ENCODE results near the gene ANO1.
"Not testable (repeated sequence)": the region's sequence is repeated elsewhere in the genome, so short reads cannot be mapped to it uniquely, and the experiment has no call there.

Gene ANO1

GRCh38 chr11:70078095-70078780, at the start of gene ANO1:
Gene ANO1, plus strand, starts transcription at chr11:70078317. Its CDS starts 290 bp downstream, at chr11:70078607.
- DNase-seq (ENCODE audit: low spot score) = no peak

- DNase-seq (ENCODE audit: low spot score) = no peak
These were observed 48.8 kb upstream of the ANO1 start for GRCh38 chr11:70029115-70029860.

- DNase-seq (ENCODE audit: low spot score) = no peak
These were observed 48.2 kb upstream of the ANO1 start for GRCh38 chr11:70029861-70030380.

GRCh38 chr11:70030412-70030811, 47.7 kb upstream of the ANO1 start:
- no peak for DNase-seq (ENCODE audit: low spot score)

- DNase-seq (ENCODE audit: low spot score) = no peak
These were observed 46.3 kb upstream of the ANO1 start for GRCh38 chr11:70031631-70032469.

- no peak for DNase-seq (ENCODE audit: low spot score)
These were observed 45.7 kb upstream of the ANO1 start for GRCh38 chr11:70032470-70032795.

- no peak for DNase-seq (ENCODE audit: low spot score)
These were observed 45.0 kb upstream of the ANO1 start for GRCh38 chr11:70032943-70033710.

GRCh38 chr11:70033711-70034070, 44.4 kb upstream of the ANO1 start:
- no peak for DNase-seq (ENCODE audit: low spot score)

- no peak for DNase-seq (ENCODE audit: low spot score)
These were observed 43.3 kb upstream of the ANO1 start for GRCh38 chr11:70034740-70035365.

GRCh38 chr11:70035665-70036064, 42.5 kb upstream of the ANO1 start:
- not testable (repeated sequence) for DNase-seq (ENCODE audit: low spot score)

GRCh38 chr11:70036971-70037882, 40.9 kb upstream of the ANO1 start:
- DNase-seq (ENCODE audit: low spot score) = no peak

- DNase-seq (ENCODE audit: low spot score) = no peak
These were observed 39.9 kb upstream of the ANO1 start for GRCh38 chr11:70038034-70038834.

- no peak for DNase-seq (ENCODE audit: low spot score)
These were observed 37.7 kb upstream of the ANO1 start for GRCh38 chr11:70040452-70040851.

GRCh38 chr11:70040869-70041501, 37.1 kb upstream of the ANO1 start:
- DNase-seq (ENCODE audit: low spot score) = no peak

GRCh38 chr11:70043482-70043881, 34.6 kb upstream of the ANO1 start:
- DNase-seq (ENCODE audit: low spot score) = no peak

GRCh38 chr11:70046089-70046488, 32.0 kb upstream of the ANO1 start:
- DNase-seq (ENCODE audit: low spot score) = no peak

GRCh38 chr11:70048279-70049024, 29.7 kb upstream of the ANO1 start:
- DNase-seq (ENCODE audit: low spot score) = peak; percentile 7

- no peak for DNase-seq (ENCODE audit: low spot score)
These were observed 29.1 kb upstream of the ANO1 start for GRCh38 chr11:70049045-70049444.
